GM21367 (cell line): ENCODE measurements around the gene TNNI2.
"Not testable (repeated sequence)": the region's sequence is repeated elsewhere in the genome, so short reads cannot be mapped to it uniquely, and the experiment has no call there.

Experiments
- ATAC-seq: cut with Tn5 transposase; IDR thresholded peaks from one replicate; pipeline ENCODE4 v1.9.1; 2021; ENCODE audit not compliant: unreplicated experiment

TNNI2 gene

DNA sequence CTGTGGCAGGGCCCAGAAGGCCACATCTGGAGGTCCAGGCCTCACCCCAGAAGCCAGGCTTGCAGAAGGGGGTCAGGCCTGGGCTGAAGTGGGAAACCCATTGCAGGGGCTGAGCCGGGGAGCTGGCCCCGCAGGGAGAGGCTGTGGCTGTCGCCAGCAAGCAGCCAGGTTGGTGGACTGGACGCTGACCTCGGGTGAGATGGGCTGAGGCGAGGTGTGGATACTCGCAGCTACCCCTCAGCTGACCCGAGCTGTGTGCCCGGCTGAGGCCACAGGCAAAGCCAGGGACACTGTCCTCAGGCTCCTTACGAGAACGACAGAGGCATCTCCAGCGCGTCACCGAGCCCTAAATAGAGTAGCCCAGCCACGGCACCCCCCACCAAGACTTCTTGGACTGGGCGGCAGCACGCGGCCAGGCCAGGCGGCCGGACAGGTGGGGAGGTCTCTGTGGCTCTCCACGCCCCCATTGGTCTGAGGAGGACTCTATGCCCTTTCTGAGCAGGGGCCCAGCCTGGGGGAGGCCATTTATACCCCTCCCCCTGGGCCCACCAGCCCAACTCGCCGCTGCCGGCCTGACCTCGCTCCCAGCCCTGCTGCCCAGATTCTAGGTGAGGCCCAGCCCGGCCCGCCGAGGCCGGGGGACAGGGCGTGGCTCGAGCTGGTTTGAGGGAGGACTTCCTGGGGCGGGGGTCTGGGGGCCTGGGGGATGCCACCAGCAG is at the start of gene TNNI2:
Gene TNNI2, plus strand, starts transcription at position 556 of the 719 bp plus-strand sequence. CDS start 716 bp downstream, outside the sequence.
- ATAC-seq = no peak

- ATAC-seq = no peak
Measured at GRCh38 chr11:1791912-1792311, 46.9 kb upstream of the TNNI2 start.

DNA sequence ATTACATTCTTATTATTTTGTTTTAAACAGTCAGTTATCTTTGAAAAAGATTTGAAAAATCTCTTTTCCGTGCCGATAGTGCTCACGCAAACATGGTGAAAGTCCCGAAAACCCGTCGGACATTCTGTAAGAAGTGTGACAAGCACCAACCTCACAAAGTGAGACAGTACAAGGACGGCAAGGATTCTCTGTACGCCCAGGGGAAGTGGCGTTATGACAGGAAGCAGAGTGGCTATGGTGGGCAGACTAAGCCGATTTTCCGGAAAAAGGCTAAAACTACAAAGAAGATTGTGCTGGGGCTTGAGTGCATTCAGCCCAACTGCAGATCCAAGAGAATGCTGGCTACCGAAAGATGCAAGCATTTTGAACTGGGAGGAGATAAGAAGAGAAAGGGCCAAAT is 46.3 kb upstream of the TNNI2 start:
- ATAC-seq = no peak

DNA sequence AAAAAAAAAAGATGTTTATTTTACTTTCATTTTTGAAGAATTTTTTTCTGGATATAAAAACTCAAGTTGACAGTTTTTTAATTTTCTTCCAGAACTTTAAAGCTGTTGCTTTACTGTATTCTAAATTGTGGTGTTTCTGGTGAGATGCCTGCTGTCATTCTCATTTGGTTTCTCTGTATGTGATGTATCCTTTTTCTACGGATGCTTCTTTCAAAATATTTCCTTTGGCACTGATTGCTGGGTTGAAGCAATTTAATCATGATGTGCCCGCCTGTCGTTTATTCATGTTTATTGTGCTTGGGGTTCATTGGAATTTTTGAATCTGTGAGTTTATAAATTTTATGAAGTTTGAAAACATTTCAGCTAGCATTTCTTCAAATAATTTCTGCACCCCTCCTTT is 45.7 kb upstream of the TNNI2 start:
- no peak for ATAC-seq

DNA sequence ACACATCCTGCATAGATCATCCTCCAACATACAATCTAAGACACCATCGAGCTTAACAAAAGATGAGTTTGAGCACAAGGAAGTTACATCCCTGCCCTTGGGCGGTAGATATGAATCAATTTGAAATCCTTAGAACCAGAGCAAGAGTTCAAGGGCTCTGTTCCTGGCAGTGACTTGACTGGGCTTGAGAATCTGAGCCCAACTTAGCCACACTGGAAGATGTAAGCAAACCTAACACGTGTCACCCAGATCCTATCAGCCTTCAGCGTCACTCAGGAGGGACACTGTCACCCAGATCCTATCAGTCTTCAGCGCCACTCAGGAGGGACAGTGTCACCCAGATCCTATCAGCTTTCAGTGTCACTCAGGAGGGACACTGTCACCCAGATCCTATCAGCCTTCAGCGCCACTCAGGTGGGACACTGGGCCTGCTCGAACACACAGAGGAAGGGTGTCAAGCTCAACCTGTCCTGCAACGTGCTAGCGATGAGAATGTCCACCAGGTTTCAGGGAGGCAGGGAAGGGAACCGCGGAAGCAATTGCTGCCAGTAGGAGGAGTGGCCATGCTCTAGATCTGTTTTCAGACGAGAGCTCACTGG is 42.3 kb upstream of the TNNI2 start:
- no peak for ATAC-seq

DNA sequence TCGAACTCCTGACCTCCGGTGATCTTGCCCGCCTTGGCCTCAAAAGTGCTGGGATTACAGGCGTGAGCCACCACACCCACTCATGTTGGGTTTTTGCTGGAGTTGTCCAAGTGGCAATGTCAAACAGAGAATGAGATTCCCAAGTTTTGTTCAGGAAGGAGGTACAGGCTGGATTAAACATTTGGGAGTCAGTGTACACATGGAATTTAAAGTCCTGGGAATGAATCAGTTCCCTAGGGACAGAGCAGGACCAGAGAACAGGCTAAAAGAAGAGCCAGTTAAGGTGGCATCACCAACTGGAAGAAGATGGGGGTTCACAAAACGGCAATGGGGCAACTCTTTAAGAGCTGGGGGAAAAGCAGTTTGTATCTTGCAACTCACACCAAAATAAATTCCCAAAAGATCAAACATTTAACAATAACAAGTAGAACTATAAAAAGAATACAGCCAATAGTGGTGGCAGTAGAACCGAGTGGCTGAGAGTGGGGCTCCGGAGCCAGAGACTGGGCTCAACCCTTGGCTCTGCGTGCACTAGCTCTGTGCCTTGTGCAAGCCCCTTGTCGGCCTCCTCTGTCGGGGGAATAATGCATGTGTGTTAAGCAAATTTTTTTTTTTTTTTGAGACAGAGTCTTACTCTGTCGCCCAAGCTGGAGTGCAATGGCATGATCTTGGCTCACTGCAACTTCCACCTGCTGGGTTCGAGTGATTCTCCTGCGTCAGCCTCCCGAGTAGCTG is 41.2 kb upstream of the TNNI2 start:
- no peak for ATAC-seq

DNA sequence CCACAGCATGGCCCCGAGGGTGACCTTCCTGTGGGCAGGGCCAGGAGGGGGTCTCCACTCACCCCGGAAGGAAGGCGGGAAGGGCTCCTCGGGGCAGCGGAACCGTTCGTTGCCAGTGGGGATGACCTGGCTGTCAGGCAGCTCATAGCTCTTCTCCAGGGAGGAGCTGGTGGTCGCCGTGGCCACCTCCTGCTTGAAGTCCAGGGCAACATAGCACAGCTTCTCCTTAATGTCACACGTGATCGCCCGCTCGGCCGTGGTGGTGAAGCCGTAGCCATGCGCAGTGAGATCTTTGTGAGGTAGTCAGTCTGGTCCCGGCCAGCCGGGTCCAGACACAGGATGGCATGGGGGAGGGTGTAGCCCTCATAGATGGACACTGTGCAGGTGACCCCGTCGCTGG is 35.5 kb upstream of the TNNI2 start:
- no peak for ATAC-seq

DNA sequence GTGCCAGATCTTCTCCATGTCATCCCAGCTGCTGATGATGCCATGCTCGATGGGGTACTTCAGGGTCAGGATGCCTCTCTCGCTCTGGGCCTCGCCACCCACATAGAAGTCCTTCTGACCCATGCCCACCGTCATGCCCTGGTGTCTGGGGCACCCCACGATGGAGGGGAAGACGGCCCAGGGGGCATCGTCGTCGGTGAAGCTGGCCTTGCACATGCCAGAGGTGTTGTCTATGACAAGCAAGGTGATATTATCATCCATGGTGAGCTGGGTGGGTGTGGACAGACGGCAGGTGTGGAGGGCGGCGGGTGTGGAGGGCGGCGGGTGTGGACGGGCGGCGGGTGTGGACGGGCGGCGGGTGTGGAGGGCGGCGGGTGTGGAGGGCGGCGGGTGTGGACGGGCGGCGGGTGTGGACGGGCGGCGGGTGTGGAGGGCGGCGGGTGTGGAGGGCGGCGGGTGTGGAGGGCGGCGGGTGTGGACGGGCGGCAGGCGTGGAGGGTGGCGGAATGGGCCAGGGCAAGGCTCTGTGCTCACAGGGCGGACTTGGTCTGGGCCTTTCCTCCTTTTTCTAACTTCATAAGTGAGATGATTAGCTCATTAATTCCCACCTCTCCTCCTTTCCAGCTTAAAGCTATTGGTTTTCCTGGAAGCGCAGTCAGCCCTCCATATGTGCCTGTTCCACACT is 34.8 kb upstream of the TNNI2 start:
- not testable (repeated sequence) for ATAC-seq

GRCh38 chr11:1805525-1805924 is 33.3 kb upstream of the TNNI2 start:
- ATAC-seq = no peak

- ATAC-seq = no peak
Measured at GRCh38 chr11:1807264-1807995, 31.4 kb upstream of the TNNI2 start.

DNA sequence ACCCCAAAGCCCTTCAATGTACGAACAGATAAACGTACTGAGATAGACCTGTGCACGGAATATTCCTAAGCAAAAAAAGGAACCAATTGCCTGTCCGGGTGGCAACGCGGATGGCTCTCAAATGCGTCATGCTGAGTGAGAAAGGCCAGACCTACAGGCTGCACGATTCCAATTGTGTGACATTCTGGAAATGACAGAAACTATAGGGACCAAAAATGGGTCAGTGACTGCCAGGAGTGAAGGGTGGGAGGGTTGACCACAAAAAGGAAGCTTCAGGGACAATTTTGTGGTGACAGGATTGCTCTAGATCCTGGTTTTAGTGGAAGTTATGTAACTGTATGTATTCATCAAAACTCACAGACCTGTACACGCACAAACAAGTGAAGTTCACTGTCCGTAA is 28.0 kb upstream of the TNNI2 start:
- ATAC-seq = no peak

DNA sequence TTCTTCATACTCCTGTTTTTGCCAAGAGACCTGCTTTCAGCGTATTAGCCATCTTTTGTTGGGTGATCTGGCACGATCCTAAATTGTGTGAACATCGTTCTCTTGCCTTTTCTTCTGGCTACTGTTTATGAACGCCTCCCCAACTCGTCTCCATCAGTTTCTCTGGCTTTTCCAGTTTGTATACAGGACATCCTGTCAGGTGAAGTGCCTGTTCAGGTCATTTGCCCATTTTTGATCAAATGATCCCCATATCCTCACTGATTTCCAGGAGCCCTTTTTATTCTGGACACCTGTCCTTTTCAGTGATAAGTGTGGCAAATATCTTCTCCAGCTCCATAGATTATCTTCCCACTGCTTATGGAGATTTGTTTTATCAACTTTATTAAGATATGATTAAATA is 26.5 kb upstream of the TNNI2 start:
- no peak for ATAC-seq

- no peak for ATAC-seq
Measured at GRCh38 chr11:1812801-1813200, 26.0 kb upstream of the TNNI2 start.

- ATAC-seq = not testable (repeated sequence)
Measured at GRCh38 chr11:1813356-1813755, 25.4 kb upstream of the TNNI2 start.

- ATAC-seq = no peak
Measured at GRCh38 chr11:1814691-1815090, 24.1 kb upstream of the TNNI2 start.

DNA sequence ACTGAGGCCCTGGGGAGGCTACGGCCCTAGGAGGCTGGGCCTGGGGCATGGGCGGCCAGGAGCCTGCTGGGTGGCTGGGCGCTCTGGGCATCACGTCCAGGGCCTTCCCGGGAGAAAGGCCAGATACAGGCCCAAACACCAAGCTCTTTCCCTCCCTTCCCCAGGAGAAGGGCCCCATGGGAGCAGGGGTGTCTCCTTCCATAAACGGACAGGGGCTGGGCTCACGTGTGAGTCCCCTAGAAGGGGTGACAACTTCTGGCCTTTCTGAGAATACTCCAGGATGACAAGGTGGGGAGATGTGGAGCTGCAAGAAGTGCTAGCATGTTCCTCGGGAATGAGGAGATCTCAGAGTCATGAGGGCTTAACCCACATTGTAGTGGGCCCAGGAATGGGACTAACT is 23.5 kb upstream of the TNNI2 start:
- no peak for ATAC-seq

DNA sequence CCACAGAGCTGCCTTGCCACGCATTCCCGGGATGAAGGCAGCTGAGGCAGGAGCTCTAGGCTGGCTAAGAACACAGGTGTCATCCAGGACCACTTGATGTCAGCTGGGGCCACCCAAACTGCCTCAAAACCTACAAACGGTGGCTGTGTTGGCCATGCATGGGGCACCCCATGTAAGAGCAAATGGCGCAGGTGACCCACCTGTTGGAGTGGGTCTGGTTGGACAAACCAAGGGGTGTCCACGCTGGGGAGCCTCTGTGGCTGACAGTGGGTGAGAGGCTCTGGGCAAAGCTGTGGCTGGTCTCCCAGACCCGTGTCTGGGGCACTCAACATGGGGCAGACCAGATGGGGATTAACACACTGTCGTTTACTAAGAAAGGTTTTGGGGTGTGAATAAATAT is 23.0 kb upstream of the TNNI2 start:
- ATAC-seq = no peak

GRCh38 chr11:1817000-1817399 is 21.8 kb upstream of the TNNI2 start:
- ATAC-seq = no peak

GRCh38 chr11:1817511-1817910 is 21.3 kb upstream of the TNNI2 start:
- ATAC-seq = no peak

GRCh38 chr11:1819074-1819473 is 19.7 kb upstream of the TNNI2 start:
- no peak for ATAC-seq
